Measurements from ENCODE around the gene DAPK2.
A peak's percentile ranks its signal among the peaks of the same experiment; 100 is the strongest.
"Not testable (repeated sequence)": the region's sequence is repeated elsewhere in the genome, so short reads cannot be mapped to it uniquely, and the experiment has no call there.

The DAPK2 gene

DNA sequence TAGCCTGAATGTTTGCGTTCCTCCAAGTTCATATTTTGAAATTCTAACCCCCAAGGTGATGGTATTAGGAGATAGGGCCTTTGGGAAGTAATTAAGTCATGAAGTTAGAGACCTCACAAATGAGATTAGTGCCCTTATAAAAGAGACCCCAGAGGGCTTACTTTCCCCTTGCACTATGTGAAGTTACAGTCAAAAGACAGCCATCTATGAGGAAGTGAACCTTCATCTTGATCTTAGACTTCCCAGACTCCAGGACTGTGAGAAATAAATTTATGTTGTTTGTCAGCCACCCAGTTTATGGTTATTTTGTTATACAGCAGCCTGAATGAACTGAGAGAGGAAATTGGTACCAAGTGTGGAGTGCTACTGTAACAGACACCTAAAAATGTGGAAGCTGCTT, 74.4 kb downstream of the DAPK2 start:
- no peak for DNase-seq

DNA sequence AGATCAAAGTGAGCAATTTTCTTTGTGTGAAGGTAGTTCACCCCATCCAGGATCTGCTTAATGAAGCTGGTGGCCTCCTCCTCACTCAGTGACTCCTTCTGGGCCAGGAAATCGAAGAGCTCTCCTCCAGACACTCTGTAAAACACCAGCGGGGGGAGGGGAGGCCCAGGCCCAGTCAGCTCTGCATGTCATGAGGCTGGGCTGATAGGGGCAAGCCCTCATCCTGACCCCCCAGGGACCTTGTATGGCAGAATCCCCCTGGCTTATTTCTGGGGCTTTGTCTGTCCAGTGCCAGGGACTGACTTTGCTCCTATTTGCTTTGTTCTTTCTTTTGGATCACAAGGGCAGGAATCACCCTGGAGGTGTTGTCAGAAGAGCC, 74.9 kb downstream of the DAPK2 start:
- peak; percentile 28 for DNase-seq

DNA sequence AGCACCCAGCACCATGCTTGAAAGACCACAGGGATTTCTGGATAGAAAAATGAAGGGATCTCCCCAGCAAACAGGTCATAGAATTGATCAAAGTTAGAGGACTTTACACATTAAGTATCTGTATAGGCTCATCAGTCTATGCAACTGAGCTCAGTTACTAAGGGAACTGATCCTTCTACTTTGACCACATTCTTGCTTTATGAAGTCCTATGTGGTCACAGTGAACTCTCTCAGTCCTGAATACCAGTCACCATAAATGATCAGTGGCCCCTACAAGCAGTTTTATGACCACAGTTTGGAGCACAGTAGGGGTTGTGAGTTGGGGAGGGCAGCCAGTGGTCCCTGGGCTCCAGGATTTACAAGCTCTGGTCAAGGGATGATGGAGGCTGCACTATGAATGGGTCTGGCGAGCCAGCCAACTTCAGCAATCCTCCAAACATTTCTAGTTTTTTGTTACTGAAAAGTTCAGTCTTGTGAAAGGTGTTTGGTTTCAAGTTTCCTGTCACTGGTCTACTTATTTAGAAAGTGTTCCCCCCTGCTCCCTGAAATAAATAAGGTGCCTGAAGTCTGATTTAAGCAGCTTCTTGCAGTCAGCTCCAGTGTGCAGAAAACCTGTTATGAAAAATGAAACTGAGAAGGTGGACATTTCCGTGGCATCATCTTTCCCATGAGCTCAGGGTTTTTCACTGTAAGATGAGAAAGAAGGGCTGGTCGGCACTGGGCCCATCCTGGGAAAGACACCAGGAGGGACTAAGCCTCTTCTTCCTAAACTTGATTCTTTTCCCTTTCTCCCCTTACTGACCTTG, 75.5 kb downstream of the DAPK2 start:
- peak; percentile 18 for DNase-seq

DNA sequence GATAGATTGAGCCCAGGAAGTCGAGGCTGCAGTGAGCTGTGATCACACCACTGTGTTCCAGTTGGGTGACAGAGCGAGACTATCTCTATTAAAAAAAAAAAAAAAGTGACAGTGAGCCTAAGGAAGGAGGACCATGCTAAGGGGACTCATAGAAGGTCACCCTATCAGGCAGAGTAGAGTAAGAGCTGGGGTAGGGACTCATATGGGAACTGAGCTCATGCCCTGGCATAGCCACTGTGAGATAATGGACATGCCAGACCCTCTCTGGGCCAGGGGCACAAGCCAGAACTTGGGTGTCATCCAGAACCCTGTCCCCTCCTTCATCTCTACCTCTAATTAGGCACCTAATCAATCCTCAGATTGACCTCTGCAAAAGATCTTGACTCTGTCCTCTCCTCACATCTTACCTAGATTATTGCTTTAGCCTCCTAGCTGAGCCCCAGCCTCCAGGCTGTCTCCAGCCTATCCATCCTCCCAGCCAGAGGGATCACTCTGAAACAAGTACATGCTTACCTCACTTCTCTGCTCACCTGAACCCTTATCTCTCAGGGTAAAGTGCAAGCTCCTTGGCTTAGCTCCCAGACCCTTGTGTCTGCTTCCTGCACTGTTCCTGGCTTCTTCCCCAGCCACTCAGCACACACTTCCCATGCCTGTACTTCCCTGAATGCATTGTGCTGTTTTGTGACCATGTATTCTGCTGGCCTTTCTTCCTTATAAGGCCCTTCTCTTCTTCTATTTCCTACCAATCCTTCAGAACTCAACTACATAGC, 76.4 kb downstream of the DAPK2 start:
- no peak for DNase-seq

DNA sequence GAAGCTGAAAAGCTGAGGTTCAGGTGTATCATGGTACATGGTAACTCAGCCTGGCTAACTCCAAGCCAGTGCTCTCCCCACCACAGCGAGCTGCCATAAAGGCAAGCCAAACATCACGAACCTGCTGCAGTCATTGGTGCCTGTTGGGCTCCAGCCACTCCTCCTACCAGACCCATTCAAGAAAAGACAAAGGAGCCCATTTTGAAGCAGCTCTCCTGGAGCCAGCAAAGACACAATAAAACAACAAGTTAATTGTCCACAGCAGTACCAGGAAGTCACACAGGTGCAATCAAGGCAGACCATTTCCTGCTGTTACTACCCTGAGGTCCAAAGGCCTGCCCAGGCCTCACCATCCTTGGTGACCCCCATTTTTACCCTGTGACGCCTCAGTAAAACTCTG, 77.6 kb downstream of the DAPK2 start:
- DNase-seq = no peak

DNA sequence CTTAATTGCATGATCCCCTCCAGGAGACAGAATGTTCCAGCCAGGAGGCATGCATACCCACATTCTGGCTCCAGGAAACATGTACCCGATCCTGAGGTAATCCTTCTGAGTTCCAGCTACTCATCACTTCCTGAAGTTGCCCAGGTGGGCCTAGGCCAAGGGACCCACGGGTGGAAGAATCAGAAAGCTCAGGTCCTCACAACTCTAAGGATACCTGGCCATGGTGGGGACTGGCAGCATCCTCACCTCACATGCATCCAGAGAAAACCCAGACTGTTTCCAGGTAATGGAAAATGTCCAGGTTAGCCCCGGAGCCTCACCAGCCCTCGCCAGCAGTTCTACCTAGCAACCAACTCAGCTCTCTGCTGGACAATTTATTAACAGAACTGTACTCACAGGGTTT, 78.2 kb downstream of the DAPK2 start:
- DNase-seq = no peak

DNA sequence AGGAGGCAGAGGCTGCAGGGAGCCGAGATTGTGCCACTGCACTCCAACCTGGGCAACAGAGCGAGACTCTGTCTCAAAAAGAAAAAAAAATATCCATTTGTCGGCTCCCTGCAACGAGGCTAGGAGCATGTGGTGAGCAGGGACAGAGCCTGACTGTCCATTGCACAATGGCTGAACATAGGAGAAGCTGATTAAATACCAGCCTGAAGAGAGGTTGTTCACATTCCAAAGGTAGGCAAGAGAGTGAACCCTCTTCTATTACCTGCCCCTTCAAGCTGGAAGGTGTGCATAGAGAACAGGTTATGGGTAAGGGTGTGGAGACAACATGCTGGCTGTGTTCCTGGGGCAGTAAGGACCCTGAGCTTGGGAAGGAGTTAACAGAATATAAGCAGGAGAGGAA, 78.7 kb downstream of the DAPK2 start:
- no peak for DNase-seq

DNA sequence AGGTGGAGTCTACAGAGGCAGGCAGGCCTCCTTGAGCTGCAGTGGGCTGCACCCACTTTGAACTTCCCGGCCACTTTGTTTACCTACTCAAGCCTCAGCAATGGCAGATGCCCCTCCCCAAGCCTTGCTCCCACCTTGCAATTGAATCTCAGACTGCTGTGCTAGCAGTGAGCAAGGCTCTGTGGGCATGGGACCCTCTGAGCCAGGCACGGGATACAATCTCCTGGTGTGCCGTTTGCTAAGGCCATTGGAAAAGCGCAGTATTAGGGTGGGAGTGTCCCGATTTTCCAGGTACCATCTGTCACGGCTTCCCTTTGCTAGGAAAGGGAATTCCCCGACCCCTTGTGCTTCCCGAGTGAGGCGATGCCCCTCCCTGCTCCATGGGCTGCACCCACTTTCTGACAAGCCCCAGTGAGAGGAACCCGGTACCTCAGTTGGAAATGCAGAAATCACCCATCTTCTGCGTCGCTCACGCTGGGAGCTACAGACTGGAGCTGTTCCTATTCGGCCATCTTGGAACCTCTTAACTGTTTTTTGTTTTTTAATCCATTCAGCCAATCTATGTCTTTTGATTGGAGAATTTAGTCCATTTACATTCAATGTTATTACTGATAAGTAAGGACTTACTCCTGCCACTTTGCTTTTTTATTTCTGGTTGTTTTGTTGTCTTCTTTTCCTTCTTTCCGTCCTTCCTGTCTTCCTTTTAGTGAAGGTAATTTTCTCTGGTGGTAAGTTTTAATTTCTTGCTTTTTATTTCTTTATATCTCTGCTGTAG, 83.2 kb downstream of the DAPK2 start:
- not testable (repeated sequence) for DNase-seq

DNA sequence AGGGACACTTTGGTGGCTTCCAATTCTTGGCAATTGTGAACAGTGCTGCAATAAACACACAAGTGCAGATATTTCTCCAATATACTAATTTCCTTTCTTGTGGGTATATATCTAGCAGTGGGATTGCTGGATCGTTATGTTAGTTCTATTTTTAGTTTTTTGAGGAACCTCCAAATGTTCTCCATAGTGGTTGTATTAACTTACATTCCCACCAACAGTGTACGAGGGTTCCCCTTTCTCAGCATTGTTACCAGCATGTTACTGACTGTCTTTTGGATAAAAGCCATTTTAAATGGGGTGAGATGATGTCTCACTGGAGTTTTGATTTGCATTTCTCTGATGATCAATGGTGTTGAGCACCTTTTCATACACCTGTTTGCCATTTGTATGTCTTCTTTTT, 92.8 kb downstream of the DAPK2 start:
- no peak for DNase-seq

DNA sequence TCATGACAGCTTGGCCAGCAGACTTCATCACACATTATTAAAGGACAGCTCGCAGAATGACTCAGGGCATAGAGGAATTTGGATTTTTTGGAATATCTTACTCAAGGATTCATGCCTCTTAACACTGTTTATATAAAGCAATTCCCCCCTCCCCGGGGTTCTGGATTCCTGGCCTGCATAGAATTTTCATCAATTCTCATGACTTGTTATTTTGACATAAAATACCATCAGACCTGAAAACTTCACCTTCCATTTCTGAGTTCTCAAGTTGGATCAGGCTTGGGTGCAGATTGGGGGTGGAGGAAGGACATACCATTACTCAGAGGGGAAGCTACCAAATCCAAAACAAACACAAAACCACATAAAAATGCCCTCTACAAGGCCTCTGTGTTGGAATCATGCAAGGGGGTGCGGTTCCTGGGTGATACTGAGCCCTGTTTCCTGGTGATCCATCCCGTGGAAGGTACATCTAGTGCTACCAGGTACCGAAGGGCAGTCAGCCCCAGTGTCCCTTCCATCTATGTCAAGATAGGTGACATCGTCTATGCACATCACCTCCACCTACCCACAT, 95.3 kb downstream of the DAPK2 start:
- DNase-seq = no peak

DNA sequence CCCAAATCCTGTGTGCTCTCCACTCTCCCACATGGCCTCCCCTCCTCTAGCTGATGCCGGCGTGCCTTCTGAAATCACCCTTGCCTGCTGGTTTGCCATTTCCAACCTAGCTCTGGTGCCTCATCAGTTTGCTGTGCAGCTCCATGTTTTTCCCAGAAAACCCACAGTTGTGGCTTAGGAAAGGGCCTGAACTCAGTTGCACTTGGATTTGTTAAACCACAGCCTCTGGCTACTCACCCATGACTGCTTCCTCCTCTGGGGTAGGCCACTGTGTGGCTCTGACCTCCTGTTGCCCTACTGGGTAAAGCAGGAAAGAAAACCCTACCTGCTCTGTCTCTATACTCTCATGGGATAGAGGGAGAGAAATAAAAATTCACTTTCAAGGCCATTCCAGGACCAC, 97.3 kb downstream of the DAPK2 start:
- no peak for DNase-seq

DNA sequence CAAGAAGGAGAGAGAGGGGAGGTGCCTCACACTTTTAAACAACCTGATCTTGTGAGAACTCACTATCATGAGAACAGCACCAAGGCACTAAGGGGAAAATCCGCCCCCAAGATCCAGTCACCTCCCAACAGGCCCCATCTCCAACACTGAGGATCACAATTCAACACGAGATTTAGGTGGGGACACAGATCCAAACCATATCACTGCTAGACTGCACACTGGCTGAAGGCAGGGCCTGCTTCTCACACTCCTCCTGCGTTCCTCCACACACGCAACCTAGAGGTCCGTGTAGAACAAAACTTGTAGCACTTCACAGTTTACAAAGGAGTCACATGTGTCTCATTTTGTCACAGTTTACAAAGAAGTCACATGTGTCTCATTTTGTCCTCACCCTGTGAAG, 97.8 kb downstream of the DAPK2 start:
- DNase-seq = no peak

DNA sequence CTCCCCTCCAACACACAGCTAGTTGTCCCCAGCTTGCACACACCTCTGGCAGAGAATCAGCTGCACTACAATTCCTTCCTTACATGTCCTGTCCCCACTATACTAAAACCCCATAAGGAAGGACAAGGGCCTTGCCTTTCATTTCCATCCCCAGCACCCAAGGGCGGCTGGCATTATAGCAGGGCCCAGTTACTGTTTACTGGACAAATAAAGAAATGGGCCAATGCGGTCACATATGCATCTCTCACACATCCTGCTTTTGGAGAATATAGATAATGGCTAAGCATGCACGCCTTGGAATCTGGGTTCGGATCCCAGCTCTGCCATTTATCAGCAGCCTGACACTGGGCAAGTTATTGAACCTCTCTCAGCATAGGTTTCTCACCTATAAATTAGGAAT, 99.1 kb downstream of the DAPK2 start:
- no peak for DNase-seq

DNA sequence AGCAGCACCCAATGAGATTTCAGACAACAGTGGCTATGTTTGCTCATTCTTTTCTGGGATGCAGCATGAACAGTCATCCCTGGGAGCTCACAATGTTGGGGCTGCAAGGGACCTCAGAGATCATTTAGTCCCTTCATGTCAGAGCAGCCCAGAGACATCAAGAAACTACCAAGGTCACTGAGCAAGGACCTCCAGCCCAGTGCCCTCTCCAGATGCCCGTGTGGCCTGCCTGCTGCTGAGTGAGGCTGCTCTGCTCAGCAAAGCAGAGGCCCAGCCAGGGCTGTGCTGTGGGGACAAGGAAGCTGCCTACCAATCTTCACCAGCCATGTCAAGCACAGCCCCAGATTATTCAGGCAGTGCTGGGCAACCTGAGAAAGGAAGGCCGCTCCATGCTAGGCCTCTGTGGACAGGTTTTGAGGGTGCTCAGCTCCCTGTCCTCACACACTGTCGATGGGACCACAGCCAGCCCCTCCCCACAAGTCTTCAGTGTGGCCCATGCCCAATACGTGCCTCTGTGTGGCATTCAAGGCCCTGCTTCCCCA, 99.7 kb downstream of the DAPK2 start:
- no peak for DNase-seq

DNA sequence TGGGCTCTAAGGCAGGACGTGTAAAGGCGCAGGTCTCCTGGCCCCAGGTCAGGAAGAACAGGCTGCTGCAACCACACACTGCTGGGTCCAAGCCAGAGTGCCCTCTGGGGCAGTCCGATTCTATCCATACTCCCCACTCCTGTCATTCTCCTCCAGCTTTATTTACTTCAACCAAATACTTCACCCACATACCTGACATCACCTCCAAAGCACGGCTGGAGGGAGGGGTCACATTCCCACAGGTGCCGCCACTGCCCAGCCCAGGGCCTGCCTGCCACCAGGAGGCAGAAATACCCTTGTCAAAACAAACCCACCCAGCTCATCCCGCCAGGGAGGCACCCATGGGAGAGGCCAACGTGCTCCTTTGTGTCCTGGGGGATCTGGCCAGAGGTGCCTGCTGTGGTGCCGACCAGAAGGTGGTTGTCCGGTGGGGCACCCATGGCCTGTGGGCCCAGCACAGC, 100.4 kb downstream of the DAPK2 start:
- DNase-seq = no peak

DNA sequence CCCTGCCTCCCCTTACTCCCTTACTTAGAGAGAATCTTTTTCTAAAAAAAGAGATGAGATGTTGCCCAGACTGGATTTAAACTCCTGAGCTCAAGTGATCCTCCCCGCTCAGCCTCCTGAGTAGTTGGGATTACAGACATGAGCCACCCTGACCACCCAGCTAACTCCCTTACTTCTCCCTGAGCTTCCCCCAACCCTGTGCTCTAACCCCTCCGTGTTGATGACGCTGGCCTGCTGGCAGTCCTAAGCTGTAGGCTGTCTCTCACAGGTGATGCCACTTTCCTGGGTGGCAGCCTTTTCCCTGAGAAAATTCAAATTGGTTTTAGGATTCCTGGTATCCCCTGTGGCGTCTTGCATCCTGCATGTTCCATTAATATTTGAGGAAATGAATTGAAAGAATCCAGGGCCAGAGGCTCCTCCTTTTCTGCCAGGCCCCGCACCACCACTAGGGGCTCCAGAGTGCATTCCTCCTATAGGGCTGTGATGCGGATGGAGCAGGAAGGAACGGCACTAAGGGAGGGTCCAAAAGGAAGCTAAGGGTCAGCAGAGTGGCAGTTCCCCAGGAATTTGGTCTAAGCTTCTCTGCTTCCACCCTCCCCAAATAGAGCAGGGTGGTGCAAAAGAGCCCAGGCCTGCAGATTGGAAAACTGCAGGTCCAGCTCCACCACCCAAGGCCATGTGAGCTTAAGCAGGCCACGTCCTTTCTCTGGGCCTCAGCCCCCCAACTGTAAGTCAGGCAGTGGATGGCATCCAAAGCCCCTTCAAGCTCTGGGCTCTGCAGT, 101.1 kb downstream of the DAPK2 start:
- DNase-seq = peak; percentile 48

DNA sequence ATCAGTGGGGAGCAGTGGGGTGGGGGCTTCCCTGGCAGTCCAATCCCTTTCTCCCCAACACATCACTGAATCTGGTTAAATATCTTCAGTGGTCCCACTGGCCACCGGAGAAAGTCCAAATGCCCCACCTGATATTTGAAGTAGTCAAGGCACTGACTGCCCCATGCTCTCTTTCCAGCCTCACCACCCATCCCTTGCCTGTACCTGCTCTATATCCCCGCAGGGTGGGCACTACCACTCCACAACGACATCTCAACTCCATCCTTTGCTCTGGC, 101.7 kb downstream of the DAPK2 start:
- DNase-seq = no peak

DNA sequence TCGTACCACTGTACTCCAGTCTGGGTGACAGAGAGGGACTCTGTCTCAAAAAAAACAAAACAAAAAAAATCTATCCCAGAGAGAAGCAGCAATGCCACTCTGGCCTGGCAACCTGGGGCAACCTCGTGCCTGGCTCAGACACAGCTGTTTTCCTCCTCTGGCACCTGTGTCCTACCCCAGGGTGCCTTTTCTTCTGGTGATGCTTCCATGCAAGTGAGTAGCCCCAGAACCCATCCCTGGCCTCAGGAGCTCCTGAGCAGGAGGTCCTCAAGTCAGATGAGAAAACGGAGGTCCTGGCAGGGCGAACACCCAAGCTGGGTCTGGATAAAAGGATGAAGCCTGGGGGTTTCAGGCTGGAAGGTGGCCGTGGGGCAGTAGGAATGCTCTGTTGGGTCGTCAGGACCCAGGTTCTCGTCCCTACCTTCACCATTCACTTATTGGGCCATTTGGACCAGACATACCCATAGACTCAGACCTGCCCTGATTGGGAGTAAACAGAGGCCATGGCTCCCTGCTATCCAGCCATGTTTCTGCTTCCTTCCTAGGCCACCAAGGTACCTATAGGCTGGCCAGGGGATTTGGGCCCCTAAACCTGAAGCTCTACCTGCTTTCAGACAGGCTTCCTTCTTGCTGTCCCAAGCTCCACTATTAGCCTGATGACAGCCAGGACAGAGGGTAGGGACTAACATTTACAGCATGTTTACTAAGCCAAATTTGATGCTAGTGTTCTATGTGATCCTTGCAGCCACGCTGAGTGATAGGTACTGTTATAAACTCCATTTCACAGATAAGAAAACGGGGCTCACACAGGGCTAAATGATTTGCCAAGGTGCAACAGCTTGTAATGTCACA, 102.2 kb downstream of the DAPK2 start:
- no peak for DNase-seq

DNA sequence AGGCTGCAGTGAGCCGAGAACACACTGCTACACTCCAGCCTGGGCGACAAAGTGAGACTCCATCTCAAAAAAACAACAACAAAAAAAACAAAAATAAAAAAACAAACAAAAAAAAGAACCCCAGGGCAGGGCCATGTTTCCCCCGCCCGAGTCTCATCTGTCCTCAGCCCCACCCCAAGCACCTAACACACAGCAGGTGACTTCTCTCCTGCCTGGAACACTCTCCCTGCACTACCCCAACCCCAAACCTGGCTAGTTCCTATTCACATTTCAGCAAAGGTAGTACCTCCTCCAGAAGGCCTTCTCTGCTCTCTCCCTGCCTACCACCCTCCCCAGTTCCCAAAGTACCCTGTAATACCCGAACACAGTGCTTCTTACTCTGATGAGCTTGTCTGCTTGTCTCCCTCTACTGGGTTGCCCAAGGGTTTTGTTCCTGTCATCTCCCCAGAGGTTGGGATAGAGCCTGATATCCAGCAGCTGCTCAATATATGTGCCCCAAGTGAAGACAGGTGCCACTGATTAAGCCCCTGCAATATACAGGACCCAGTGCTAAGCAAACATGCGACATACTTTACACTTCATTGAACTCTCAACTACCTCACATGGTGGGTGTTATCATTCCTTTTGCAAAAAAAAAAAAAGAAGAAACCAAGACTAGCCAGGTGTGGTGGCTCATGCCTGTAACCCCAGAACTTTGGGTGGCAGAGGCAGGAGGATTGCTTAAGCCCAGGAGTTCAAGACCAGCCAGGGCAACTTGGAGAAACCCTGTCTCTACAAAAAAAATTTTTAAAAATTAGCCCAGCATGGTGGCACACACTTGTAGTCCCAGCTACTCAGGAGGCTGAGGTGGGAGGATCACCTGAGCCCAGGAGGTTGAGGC, 103.6 kb downstream of the DAPK2 start:
- no peak for DNase-seq
